HG03064 (cell line): Measurements from ENCODE around the gene NALCN.

Experiments used
- ATAC-seq: cut with Tn5 transposase; IDR thresholded peaks from one replicate; pipeline ENCODE4 v1.9.1; 2021; ENCODE audit warnings: low read depth; ENCODE audit not compliant: unreplicated experiment

The NALCN gene

DNA sequence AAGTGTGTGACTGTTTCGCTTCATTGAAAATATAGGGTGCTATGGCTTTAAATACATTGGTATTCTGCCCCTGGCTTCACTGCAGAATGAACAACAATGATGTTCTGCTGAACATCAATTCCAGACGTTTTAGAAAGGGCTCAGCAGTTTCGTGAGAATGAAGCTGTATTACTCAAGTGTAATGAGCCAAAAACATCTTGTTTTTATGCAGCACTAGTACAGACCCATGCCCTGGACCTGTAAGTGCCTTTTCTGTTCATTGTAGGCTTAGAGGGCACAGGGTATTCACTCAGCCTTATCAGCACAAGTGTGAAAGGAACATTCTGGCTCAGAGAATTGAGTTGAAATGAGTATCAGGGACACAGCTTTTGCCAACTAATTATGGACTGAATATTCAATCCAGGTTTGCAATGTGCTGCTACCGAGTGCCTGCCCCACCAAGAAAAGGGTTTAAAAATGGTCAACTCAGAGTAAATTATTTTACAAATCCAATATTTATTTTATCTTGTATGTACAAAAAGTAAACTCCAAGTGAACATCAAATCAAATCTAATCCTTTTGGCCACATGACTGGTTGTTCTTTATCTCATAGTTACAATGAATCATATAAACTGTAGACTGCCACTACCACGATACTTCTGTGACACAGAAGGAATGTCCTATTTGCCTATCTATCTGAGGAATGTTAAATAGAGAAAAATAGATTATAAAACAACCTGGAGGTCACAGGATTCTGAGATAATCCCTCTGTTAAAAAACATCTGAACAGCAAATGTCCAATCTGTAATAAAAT is 362.8 kb downstream of the NALCN start:
- no peak for ATAC-seq

DNA sequence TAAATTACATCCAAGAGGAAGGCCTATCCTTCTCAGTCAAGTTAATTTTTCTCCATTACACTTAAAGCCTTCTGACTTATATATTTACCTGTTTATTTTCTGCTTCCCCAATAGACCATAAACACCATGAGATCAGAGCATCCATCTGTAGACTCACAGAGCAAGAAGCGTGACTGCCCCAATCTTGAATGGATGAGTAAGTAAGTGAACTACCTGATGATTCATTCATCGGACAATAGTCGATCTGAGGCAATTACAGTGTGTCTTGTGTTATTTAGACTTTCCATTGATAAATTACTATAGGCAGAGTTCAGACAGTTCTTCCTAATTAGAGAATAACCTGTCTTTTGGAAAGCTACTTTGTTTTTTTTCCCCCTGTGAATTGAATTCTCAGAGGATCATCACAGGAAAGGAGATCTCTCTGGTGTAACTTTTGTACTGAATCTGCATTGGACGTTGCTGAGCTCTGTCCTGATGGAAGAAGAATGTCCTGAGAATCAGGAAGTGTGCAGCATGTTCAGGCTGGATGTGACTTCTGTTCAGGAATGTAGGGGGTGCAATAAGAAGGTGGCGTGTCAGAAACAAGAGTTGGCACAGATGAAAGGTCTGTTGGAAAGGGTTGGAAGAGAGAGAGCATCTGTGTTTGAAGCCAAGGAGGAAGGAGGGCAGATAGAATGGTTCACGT is 367.0 kb downstream of the NALCN start:
- ATAC-seq: no peak

DNA sequence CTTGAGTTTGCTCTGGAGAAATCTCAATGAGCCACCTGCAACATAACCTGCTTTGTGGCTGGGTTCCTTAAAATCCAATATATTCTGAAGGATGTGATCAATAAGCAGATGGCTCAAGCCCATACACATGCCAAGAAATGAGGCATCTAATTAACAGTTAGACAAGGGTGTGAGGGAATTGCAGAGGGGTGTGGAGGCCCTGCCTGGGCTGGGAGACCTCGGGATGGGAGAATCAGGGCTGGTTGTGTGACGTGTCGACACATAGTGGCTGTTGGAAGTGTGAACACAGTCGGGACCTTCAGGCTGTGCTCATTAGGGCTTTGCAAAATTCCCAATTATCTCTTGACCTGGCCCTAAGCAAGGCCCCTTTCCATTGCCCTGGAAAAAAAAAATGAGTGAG is 379.8 kb downstream of the NALCN start:
- no peak for ATAC-seq

DNA sequence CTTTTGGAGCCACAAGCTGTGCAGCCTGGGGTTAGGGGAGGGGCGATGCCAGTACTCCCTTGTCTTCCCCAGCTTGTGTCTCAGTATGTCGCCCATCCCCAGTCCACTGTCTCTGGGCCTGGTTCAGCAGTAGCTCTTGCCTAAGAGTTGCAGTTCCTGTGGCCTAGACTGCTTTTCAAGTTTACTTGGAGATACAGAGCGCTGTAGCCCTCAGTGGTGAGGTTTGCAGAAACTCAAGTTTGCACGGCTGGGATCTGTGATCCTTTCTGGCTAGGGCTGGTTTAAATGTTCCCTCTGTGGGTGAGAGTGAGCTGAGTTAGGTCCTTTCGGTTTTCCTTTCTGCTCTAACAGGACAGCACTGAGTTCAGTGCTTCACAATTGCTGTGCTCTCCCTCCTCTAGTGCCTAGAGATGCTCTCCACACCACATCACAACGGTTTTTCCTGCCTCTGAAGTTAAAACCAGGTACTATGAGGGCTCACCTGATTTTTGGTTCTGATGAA is 381.1 kb downstream of the NALCN start:
- ATAC-seq: no peak

DNA sequence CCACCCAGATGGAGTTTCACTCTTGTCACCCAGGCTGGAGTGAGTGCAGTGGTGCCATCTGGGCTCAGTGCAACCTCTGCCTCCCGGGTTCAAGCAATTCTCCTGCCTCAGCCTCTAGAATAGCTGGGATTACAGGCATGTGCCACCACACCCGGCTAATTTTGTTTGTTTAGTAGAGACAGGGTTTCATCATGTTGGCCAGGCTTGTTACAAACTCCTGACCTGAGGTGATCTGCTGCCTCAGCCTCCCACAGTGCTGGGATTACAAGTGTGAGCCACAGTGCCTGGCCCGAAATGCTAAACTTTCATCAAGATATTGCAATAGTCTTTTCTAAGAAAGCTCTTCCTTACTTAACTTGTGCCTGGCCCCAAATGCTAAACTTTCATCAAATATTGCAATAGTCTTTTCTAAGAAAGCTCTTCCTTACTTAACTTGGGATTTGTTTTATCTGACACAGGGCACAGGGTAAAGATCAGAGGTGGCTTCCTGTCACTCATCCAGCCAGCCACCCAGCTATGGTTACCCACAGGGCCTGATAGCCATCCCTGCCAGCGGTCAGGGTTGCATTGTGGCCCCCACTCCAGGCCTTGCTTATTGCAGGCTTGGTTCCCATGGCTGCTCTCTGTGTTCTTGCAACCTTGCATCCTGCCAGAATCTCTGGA is 389.4 kb downstream of the NALCN start:
- no peak for ATAC-seq

DNA sequence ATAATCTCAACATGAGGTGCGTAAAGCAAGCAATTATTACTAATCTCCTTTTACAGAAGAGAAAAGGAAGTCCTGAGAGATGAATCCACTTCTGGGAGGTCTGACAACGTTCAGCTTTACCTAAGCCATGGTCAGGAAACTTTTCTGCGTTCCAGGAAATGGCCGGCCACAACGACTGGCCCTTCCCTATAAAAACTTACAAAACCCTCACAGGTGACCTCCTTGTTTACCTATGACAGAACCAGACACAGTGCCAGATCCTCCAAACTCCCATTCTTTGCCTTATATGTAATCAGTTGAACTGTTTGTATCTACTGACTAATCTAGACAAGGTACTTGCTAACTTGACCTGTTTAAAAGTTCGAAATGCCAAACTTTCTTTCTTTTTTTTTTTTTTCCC is 390.0 kb downstream of the NALCN start:
- ATAC-seq: no peak

DNA sequence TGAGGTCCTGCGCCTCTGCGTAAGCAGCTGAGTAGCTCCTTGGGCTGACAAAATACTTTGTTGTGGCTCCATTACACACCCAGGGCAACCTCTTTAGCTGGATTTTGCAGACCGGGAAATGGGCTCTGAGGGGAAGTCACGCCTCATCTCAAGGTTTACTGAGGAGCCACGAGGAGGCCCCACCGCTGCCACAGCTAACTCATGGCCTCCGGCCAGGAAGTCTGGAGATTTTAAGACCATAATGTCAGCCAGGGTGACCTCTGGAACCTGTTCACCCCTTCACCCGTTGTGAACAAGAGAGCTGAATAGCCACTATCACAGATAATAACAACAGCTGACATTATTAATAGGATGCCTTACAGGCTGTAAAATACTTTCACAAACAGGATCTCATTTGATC is 390.4 kb downstream of the NALCN start:
- no peak for ATAC-seq

DNA sequence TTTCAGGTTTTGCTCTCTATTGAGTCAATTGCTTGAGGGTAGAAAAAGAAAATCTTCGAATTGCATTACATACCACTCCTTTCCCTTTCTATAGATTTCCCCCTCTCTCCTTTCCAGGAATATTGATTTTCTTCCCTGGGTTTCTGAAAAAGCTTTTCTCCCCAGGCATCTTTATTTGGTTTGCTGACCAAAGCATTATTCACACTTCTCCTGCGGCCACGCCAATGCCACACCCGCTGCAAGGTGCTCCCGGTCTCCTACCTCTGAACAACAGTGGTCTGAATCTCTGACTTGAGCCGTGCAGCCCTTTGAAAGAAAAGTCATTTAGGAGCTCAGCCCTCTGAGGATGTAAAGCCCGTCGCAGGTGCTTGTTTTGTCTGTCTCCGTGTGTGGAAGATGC is 390.8 kb downstream of the NALCN start:
- ATAC-seq: no peak

DNA sequence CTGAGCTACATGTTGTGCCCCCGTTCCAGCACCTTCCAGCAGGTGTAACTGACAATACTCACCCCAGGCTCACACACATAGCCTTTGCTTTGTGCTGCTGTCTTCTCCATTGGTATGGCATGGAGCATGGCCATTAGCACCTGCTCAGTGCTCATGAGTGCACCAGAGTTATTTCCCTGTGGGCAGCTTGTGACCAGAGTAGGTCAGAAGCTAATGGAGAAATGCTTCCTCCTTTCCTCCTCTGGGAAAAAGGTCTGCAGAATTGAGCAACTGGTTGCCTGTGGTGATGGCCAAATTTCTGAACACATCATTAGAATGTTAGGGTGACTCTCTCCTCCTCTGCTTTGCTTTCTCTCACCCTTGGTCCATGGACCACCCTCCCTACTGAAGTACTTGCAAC is 397.2 kb downstream of the NALCN start:
- ATAC-seq: no peak

DNA sequence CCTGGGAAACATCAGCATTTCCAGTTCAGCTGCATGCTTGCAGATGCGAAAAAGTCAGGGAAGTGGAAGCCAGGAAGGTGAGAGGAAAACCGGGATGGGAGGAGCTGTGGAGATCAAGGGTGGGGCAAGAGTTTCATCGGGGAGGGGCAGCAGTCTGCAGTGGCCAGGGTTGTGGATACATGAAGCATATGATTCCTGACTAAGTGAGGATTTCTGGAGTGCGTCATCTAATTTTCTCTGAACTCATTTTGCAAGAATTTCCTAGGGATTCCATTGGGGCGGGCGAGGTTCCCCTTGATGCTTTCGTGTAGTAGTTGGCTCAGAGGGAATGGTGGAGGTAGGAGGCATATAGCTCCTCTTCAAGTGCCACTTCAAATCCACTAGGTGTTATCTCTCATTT is 397.6 kb downstream of the NALCN start:
- ATAC-seq: no peak

DNA sequence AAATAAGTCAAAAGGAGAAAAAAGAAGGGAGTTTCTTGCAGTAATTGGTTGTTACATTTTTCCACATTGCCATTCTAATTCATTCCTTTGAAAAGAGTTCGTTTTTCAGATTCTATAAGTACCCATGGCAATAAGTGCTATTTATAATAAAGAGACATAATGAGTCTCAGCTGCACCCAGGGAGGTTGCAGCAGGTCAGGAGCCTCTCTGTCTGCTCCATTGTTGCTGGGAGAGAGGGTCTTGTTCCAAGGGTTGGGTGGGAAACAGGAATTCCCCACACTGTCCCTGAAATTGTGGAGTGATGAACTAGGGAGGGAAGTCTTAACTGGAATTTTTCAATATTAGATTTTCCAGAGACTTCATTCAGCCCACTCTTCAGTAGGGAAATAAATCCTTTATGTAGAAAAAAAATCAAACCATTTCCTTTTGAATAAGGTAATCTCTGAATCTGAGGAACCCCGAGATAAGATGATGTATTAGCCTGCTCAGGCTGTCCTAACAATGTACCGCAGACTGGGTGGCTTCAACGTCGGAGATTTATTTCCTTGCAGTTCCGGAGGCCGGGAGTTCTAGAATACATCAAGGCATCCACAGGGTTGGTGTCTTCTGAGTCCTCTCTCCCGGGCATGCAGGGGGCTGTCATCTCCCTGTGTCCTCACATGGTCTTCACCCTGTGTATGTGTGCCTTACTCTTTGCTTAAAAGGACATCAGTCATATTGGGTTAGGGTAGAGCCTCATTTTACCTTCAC is 399.0 kb downstream of the NALCN start:
- no peak for ATAC-seq

DNA sequence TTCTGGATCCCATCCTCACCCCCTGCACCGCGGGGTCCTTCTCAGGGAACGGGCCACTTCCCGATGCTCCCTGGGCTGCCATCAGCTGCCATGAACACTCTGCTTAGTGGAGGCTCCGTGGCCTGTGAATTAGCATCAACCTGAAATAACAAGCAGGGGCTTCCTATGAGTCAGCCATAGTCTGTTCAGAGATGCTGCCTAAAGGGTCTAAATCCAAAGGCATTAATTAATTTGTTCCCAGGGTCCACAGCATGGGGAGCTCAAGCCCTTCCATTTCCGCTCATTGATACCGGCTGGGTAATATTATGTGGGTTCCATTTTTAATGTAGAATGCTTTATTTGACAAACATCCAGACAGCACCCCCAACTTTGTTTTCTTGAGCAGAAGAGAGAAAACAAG is 399.8 kb downstream of the NALCN start:
- ATAC-seq: no peak

DNA sequence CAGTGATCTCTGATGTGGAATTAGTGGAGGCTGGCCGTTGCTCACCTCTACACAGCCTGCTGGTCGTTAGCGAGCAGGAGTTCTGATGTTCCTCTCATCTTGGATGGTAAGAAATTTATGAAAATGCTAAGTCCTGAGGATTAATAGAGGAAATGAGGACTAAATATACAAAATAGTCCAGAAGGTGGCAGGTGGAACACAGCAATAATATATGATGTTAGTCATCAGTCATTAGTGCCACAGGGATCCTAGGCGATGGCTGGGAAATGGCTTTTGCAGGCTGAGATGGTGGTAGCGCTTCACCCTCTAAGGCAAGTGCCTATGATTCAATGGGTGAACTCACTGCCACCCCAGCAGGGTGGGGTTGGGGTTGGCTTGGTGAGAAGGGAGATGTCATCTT is 403.1 kb downstream of the NALCN start:
- ATAC-seq: no peak

DNA sequence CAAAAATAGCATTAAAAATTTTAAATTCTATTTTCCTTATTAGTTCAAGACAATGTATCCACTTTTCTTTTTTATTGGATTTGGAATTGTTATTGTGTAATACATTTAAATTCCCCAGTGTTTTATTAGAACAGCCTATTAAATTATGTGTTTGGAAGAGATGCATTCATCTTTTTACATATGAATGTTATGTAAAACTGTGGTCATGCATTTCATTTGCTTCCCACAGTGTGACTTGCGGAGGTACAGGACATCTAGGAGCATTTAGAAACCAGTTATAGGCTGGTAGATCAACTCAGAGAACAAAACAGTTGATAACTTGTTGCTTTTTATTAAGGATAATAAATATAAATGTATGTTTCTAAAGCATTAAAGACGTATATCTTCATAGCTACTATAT is 406.2 kb downstream of the NALCN start:
- no peak for ATAC-seq

DNA sequence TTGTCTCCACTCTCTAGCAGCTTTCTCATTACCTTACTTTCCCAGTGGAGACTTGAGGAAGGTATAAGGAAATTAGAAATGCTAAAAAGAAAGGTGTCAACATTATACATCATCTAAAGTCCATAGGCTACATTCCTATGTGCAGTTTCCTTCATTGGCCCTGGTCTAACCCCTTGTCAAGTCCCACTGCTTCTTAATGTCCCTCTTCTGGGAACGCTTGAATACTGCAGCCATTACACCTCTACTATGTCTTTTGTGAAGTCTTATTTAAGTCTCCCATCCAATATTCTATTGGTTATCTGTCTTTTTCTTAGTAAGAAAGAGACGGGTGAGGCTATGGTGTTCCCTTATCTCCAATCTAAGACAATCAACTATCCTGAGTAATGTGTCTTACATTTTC is 409.1 kb downstream of the NALCN start:
- no peak for ATAC-seq
